Measurements from ENCODE around the gene SMAD3. TPM values are rescaled to one million over a fixed set of nuclear protein-coding genes. Genes with fewer than 3 reads are reported as not detected.
A peak's percentile ranks its signal among the peaks of the same experiment; 100 is the strongest.

Gene SMAD3
- total and polyA plus RNA-seq, 2 donors = 8.8 to 21.6 TPM

DNA sequence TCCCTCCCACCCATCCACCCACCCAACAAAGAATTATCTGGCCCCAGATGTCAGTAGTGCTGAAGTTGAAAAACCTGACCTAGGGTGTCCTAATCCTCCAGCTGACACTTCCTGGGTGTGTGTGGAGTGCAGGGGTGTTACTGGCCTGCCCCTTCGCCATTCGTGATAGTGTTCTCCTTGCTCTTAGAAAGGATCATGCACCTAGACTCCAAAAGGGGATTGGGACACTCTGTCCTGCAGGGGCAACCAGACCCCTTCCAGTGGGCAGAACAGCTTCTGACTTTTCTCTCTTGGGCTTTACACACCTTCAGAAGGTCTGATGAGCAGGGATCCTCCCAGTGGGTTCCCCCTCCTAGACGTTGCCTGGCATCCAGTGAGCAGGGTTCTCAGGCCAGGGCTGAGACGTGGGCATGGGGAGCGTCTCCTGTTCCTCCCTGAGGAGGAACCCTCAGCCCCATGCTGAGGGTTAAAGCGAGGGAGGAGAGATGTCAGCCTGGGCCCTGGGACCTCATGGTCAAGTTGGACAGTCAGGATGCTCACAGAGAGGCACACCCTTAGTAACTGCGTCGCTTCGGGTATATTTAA, 114.1 kb downstream of the SMAD3 start:
- DNase-seq (ENCODE audit: low read depth in 6 of 9, low spot score in 9 of 9) = no peak
- WGBS = 98% methylated on average over 9 of the region's 9 CpGs
- Histone ChIP-seq H3K4me1 (ENCODE audit: control insufficient read depth in 2 of 2, insufficient read depth in 2 of 2, low read length in 2 of 2) (peaks cover 0 to 22% of the 10 kb centered on the region in 2 donors), H3K9me3 (ENCODE audit: control insufficient read depth in 2 of 2, insufficient read depth in 1 of 2, low read length in 1 of 2) (no peaks in the 10 kb centered on the region), H3K27ac (ENCODE audit: low read depth in 1 of 2, low read length in 1 of 2) (no peak overlapping the region), H3K27me3 (ENCODE audit: control insufficient read depth in 2 of 2, insufficient read depth in 1 of 2, low read length in 1 of 2) (no peaks in the 10 kb centered on the region), H3K4me3 (ENCODE audit: low read length in 2 of 2) (no peak overlapping the region), H3K36me3 (ENCODE audit: control insufficient read depth in 2 of 2, insufficient read depth in 2 of 2, low read length in 1 of 2) (peaks cover under 1 to 16% of the 10 kb centered on the region in 2 donors)

- no peaks in the 10 kb centered on the region for H3K9me3 ChIP-seq (ENCODE audit: control insufficient read depth in 2 of 2, insufficient read depth in 1 of 2, low read length in 1 of 2)
- 98% methylated on average over 11 of the region's 11 CpGs for WGBS
- no peak overlapping the region for H3K4me3 ChIP-seq (ENCODE audit: low read length in 2 of 2)
- peaks cover 0 to 23% of the 10 kb centered on the region in 2 donors for H3K4me1 ChIP-seq (ENCODE audit: control insufficient read depth in 2 of 2, insufficient read depth in 2 of 2, low read length in 2 of 2)
- DNase-seq (ENCODE audit: low read depth in 6 of 9, low spot score in 9 of 9) = no peak
- no peak overlapping the region for H3K27ac ChIP-seq (ENCODE audit: low read depth in 1 of 2, low read length in 1 of 2)
- peaks cover 4 to 20% of the 10 kb centered on the region in 2 donors for H3K36me3 ChIP-seq (ENCODE audit: control insufficient read depth in 2 of 2, insufficient read depth in 2 of 2, low read length in 1 of 2)
- H3K27me3 ChIP-seq (ENCODE audit: control insufficient read depth in 2 of 2, insufficient read depth in 1 of 2, low read length in 1 of 2) = no peaks in the 10 kb centered on the region
Measured at GRCh38 chr15:67180035-67180434, 114.6 kb downstream of the SMAD3 start.

GRCh38 chr15:67180514-67181191, 115.3 kb downstream of the SMAD3 start:
- WGBS = 99% methylated on average over 10 of the region's 10 CpGs
- Histone ChIP-seq H3K4me1 (ENCODE audit: control insufficient read depth in 2 of 2, insufficient read depth in 2 of 2, low read length in 2 of 2) (peaks cover 0 to 24% of the 10 kb centered on the region in 2 donors), H3K9me3 (ENCODE audit: control insufficient read depth in 2 of 2, insufficient read depth in 1 of 2, low read length in 1 of 2) (no peaks in the 10 kb centered on the region), H3K27ac (ENCODE audit: low read depth in 1 of 2, low read length in 1 of 2) (no peak overlapping the region), H3K36me3 (ENCODE audit: control insufficient read depth in 2 of 2, insufficient read depth in 2 of 2, low read length in 1 of 2) (peaks cover 8 to 22% of the 10 kb centered on the region in 2 donors), H3K4me3 (ENCODE audit: low read length in 2 of 2) (no peak overlapping the region), H3K27me3 (ENCODE audit: control insufficient read depth in 2 of 2, insufficient read depth in 1 of 2, low read length in 1 of 2) (no peaks in the 10 kb centered on the region)
- no peak for DNase-seq (ENCODE audit: low read depth in 6 of 9, low spot score in 9 of 9)

DNA sequence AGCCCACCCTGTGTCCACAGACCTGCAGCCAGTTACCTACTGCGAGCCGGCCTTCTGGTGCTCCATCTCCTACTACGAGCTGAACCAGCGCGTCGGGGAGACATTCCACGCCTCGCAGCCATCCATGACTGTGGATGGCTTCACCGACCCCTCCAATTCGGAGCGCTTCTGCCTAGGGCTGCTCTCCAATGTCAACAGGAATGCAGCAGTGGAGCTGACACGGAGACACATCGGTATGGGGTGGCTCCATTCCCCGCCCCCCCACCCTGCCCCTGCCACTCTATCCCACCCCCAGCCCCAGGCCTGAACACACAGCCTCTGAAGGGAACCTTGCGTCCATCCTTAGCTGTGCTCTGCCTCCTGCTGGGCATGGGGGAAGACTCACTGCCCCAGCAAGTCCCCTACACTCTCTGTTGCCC, 115.8 kb downstream of the SMAD3 start:
- peaks cover 10 to 22% of the 10 kb centered on the region in 2 donors for H3K36me3 ChIP-seq (ENCODE audit: control insufficient read depth in 2 of 2, insufficient read depth in 2 of 2, low read length in 1 of 2)
- no peak for DNase-seq (ENCODE audit: low read depth in 6 of 9, low spot score in 9 of 9)

DNA sequence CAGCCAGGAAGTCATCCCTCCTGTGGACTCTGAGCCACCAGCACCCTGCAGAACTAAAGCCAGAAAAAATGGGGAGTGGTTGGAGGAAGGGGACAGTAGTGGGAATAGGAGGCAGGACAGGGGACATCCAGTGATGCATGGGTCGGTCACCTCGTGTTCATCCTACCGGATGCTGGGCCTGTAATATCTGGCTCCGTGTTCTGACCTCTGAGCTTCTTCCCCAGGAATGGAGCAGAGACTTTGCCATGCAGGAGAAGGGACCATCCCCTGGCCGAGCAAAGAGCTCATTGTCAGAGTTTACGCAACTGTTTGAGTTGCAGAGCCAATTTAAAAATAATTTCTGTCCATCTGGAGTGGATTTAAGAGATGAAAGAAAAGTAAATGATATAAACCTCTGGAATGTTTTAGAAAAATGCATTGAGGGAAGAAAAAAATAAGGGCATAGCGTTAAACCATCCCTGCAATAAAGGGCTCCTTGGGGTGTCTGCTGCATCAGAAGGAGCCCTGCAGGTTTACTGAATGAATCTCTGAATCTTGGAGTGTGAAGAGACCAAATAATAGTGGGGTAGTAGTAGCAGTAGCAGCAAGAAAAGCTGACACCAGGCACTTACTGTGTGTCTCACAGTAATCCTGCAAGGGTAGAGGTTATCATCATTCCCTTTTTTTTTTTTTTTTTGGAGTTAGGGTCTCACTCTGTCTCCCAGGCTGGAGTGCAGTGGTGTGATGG, 118.2 kb downstream of the SMAD3 start:
- Histone ChIP-seq H3K9me3 (ENCODE audit: control insufficient read depth in 2 of 2, insufficient read depth in 1 of 2, low read length in 1 of 2) (no peaks in the 10 kb centered on the region), H3K4me1 (ENCODE audit: control insufficient read depth in 2 of 2, insufficient read depth in 2 of 2, low read length in 2 of 2) (peaks cover 0 to 22% of the 10 kb centered on the region in 2 donors), H3K27me3 (ENCODE audit: control insufficient read depth in 2 of 2, insufficient read depth in 1 of 2, low read length in 1 of 2) (no peaks in the 10 kb centered on the region), H3K27ac (ENCODE audit: low read depth in 1 of 2, low read length in 1 of 2) (no peak overlapping the region), H3K36me3 (ENCODE audit: control insufficient read depth in 2 of 2, insufficient read depth in 2 of 2, low read length in 1 of 2) (peaks cover 19 to 35% of the 10 kb centered on the region in 2 donors), H3K4me3 (ENCODE audit: low read length in 2 of 2) (no peak overlapping the region)
- DNase-seq (ENCODE audit: low read depth in 6 of 9, low spot score in 9 of 9) = no peak
- 100% methylated on average over 7 of the region's 7 CpGs for WGBS

More for the DNA sequence above, 115.8 kb downstream of the SMAD3 start:
- H3K4me3 ChIP-seq (ENCODE audit: low read length in 2 of 2) = no peak overlapping the region
- H3K27ac ChIP-seq (ENCODE audit: low read depth in 1 of 2, low read length in 1 of 2) = peak overlapping the region in 1 of 2 donors; percentile 42
- peaks cover 0 to 23% of the 10 kb centered on the region in 2 donors for H3K4me1 ChIP-seq (ENCODE audit: control insufficient read depth in 2 of 2, insufficient read depth in 2 of 2, low read length in 2 of 2)
- H3K9me3 ChIP-seq (ENCODE audit: control insufficient read depth in 2 of 2, insufficient read depth in 1 of 2, low read length in 1 of 2) = no peaks in the 10 kb centered on the region
- no peaks in the 10 kb centered on the region for H3K27me3 ChIP-seq (ENCODE audit: control insufficient read depth in 2 of 2, insufficient read depth in 1 of 2, low read length in 1 of 2)
- 94% methylated on average over 15 of the region's 15 CpGs for WGBS

DNA sequence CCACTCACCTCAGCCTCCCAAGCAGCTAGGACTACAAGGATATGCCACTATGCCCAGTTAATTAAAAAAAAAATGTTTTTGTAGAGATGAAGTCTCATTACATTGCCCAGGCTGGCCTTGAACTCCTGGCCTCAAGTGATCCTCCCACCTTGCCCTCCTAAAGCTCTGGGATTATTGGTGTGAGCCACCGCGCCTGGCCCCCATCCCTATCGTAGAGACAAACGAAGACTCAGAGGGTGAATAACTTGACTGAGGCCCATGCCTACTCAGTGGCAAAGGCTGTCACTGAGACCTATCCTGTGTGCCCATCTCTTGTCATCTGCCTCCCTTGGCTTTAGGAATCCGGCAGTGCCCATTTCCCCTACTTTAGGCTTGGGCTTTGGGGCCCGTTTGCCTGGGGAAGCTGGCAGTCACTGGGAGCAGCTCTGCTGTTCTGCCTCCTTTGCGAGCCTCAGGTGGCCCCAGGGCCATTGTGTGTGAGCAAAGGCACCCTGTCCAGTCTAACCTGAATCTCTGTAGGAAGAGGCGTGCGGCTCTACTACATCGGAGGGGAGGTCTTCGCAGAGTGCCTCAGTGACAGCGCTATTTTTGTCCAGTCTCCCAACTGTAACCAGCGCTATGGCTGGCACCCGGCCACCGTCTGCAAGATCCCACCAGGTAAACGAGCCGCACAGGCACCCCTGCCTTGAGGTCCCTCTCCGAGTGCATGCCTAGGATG, 119.0 kb downstream of the SMAD3 start:
- H3K4me3 ChIP-seq (ENCODE audit: low read length in 2 of 2) = no peak overlapping the region
- H3K4me1 ChIP-seq (ENCODE audit: control insufficient read depth in 2 of 2, insufficient read depth in 2 of 2, low read length in 2 of 2) = peaks cover 0 to 29% of the 10 kb centered on the region in 2 donors
- H3K9me3 ChIP-seq (ENCODE audit: control insufficient read depth in 2 of 2, insufficient read depth in 1 of 2, low read length in 1 of 2) = no peaks in the 10 kb centered on the region
- H3K36me3 ChIP-seq (ENCODE audit: control insufficient read depth in 2 of 2, insufficient read depth in 2 of 2, low read length in 1 of 2) = peaks cover 19 to 34% of the 10 kb centered on the region in 2 donors
- H3K27me3 ChIP-seq (ENCODE audit: control insufficient read depth in 2 of 2, insufficient read depth in 1 of 2, low read length in 1 of 2) = no peaks in the 10 kb centered on the region
- no peak for DNase-seq (ENCODE audit: low read depth in 6 of 9, low spot score in 9 of 9)
- WGBS = 87% methylated on average over 18 of the region's 18 CpGs
- peak overlapping the region in 1 of 2 donors; percentile 19 for H3K27ac ChIP-seq (ENCODE audit: low read depth in 1 of 2, low read length in 1 of 2)

DNA sequence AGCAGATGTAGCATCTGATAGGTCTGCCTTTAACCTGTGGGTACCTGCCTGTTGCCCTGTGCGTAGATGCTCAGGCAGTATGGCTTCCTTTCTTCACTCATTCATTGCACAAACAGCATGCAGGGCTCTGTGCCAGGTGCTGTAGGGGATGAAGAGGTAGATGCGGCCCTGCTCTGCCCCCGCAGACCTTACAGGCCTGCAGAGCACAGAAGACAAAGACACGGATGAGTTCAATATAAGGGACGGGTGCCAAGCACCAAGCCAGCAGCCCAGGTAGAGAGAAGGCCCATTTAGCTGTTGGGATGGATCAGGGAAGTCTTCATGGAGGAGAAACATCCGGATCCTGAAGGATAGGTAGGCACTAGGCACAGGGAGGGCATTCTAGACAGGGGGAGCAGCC, 119.6 kb downstream of the SMAD3 start:
- no peaks in the 10 kb centered on the region for H3K27me3 ChIP-seq (ENCODE audit: control insufficient read depth in 2 of 2, insufficient read depth in 1 of 2, low read length in 1 of 2)
- peak overlapping the region in 1 of 2 donors; percentile 19 for H3K27ac ChIP-seq (ENCODE audit: low read depth in 1 of 2, low read length in 1 of 2)
- no peaks in the 10 kb centered on the region for H3K9me3 ChIP-seq (ENCODE audit: control insufficient read depth in 2 of 2, insufficient read depth in 1 of 2, low read length in 1 of 2)
- peaks cover 19 to 36% of the 10 kb centered on the region in 2 donors for H3K36me3 ChIP-seq (ENCODE audit: control insufficient read depth in 2 of 2, insufficient read depth in 2 of 2, low read length in 1 of 2)
- WGBS = 88% methylated on average over 6 of the region's 6 CpGs
- no peak overlapping the region for H3K4me3 ChIP-seq (ENCODE audit: low read length in 2 of 2)
- peaks cover 0 to 31% of the 10 kb centered on the region in 2 donors for H3K4me1 ChIP-seq (ENCODE audit: control insufficient read depth in 2 of 2, insufficient read depth in 2 of 2, low read length in 2 of 2)
- no peak for DNase-seq (ENCODE audit: low read depth in 6 of 9, low spot score in 9 of 9)

DNA sequence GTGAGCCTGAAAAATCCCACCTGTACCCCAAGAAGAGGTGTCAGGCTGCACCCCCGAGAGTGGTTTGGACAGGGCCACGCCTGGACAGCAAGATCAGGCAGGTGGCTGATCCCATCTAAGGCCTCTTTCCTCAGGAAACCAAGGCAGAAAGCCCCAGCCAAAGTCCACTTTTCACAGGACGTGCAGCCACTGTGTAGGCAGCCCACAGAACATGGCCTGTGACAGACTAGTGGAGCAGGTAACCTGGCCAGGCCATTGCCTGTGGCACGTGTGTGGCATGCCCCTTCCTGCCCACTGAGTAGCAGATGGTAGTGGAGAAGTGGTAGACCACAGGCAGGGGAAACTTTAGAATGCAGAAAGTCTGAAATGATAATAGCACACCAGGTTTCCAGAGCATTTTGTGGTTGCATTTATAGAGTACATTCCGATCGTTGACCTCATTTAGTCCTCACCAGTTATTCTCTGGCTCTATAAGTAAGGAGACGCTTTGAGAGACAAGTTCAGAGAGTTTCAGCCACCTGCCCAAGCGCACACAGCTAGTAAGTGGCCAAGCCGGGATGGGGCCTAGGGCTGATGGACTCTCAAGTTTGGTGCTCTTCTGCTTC, 120.3 kb downstream of the SMAD3 start:
- no peak overlapping the region for H3K27ac ChIP-seq (ENCODE audit: low read depth in 1 of 2, low read length in 1 of 2)
- no peaks in the 10 kb centered on the region for H3K27me3 ChIP-seq (ENCODE audit: control insufficient read depth in 2 of 2, insufficient read depth in 1 of 2, low read length in 1 of 2)
- 59% methylated on average over 9 of the region's 9 CpGs for WGBS
- H3K9me3 ChIP-seq (ENCODE audit: control insufficient read depth in 2 of 2, insufficient read depth in 1 of 2, low read length in 1 of 2) = no peaks in the 10 kb centered on the region
- peaks cover 0 to 36% of the 10 kb centered on the region in 2 donors for H3K4me1 ChIP-seq (ENCODE audit: control insufficient read depth in 2 of 2, insufficient read depth in 2 of 2, low read length in 2 of 2)
- no peak overlapping the region for H3K4me3 ChIP-seq (ENCODE audit: low read length in 2 of 2)
- no peak for DNase-seq (ENCODE audit: low read depth in 6 of 9, low spot score in 9 of 9)
- H3K36me3 ChIP-seq (ENCODE audit: control insufficient read depth in 2 of 2, insufficient read depth in 2 of 2, low read length in 1 of 2) = peaks cover 22 to 39% of the 10 kb centered on the region in 2 donors
